H9 (cell line): Measurements from ENCODE around the gene LYSMD3. TPM values are rescaled to one million over a fixed set of nuclear protein-coding genes. Genes with fewer than 3 reads are reported as not detected.

Experiments used
- DNase-seq: peaks from one replicate; pipeline ENCODE4 v3.0.0-alpha.2; 2017
- H2AFZ ChIP-seq: one replicate; pipeline ENCODE4 v1.6.1; 2013; ENCODE audit warnings: mild to moderate bottlenecking, low read length, control low read depth, moderate library complexity
- H2AK5ac ChIP-seq: 2 replicates; pipeline ENCODE4 v1.6.1; 2013; ENCODE audit warnings: low read length, control low read depth, mixed read lengths; ENCODE audit not compliant: insufficient read length
- H2BK120ac ChIP-seq: one replicate; pipeline ENCODE4 v1.6.1; 2013; ENCODE audit warnings: low read depth, mild to moderate bottlenecking, low read length, control low read depth, inconsistent platforms; ENCODE audit not compliant: poor library complexity, severe bottlenecking
- H2BK12ac ChIP-seq: 2 replicates; pipeline ENCODE4 v1.6.1; 2013; ENCODE audit warnings: low read length, control low read depth, mixed read lengths, low read depth; ENCODE audit not compliant: insufficient read length
- H2BK15ac ChIP-seq: 2 replicates; pipeline ENCODE4 v1.6.1; 2013; ENCODE audit warnings: low read depth, low read length, control low read depth
- H2BK20ac ChIP-seq: one replicate; pipeline ENCODE4 v1.6.1; 2013; ENCODE audit warnings: low read depth, mild to moderate bottlenecking, low read length, control low read depth, inconsistent platforms; ENCODE audit not compliant: poor library complexity, severe bottlenecking
- H2BK5ac ChIP-seq: 2 replicates; pipeline ENCODE4 v1.6.1; 2013; ENCODE audit warnings: low read length, control low read depth, mixed read lengths; ENCODE audit not compliant: insufficient read length
- H3K14ac ChIP-seq: 2 replicates; pipeline ENCODE4 v1.6.1; 2013; ENCODE audit warnings: low read length, control low read depth; ENCODE audit not compliant: insufficient read depth
- H3K18ac ChIP-seq: 2 replicates; pipeline ENCODE4 v1.6.1; 2013; ENCODE audit warnings: low read depth, mild to moderate bottlenecking, mixed read lengths, low read length, control low read depth; ENCODE audit not compliant: insufficient read length
- H3K23ac ChIP-seq: 2 replicates; pipeline ENCODE4 v1.6.1; 2013; ENCODE audit warnings: low read length, control low read depth, mixed read lengths, low read depth; ENCODE audit not compliant: insufficient read length
- H3K23me2 ChIP-seq: 2 replicates; pipeline ENCODE4 v1.6.1; 2013; ENCODE audit warnings: low read depth, mild to moderate bottlenecking, mixed read lengths, low read length, control low read depth; ENCODE audit not compliant: insufficient read length, poor library complexity, severe bottlenecking
- H3K27ac ChIP-seq: 2 replicates; pipeline ENCODE4 v1.5.1; 2013; ENCODE audit warnings: low read length, control low read depth, mixed read lengths, low read depth; ENCODE audit not compliant: insufficient read length
- H3K27me3 ChIP-seq: 2 replicates; pipeline ENCODE4 v1.6.1; 2013; ENCODE audit warnings: low read length, control low read depth, inconsistent platforms; ENCODE audit not compliant: insufficient read depth
- H3K4ac ChIP-seq: 2 replicates; pipeline ENCODE4 v1.6.1; 2013; ENCODE audit warnings: low read depth, mild to moderate bottlenecking, control low read depth, inconsistent platforms, low read length, moderate library complexity
- H3K4me1 ChIP-seq: 2 replicates; pipeline ENCODE4 v1.6.1; 2013; ENCODE audit warnings: low read length, control low read depth, inconsistent platforms; ENCODE audit not compliant: insufficient read depth
- H3K4me2 ChIP-seq: 2 replicates; pipeline ENCODE4 v1.6.1; 2013; ENCODE audit warnings: low read length, control low read depth, mixed read lengths; ENCODE audit not compliant: insufficient read length, insufficient read depth
- H3K56ac ChIP-seq: 2 replicates; pipeline ENCODE4 v1.6.1; 2013; ENCODE audit warnings: low read depth, mild to moderate bottlenecking, mixed read lengths, low read length, control low read depth; ENCODE audit not compliant: insufficient read length
- H3K79me1 ChIP-seq: 2 replicates; pipeline ENCODE4 v1.6.1; 2013; ENCODE audit warnings: low read depth, mild to moderate bottlenecking, moderate library complexity, low read length, control low read depth, inconsistent platforms; ENCODE audit not compliant: insufficient read depth, poor library complexity, severe bottlenecking
- H3K79me2 ChIP-seq: 2 replicates; pipeline ENCODE4 v1.6.1; 2013; ENCODE audit warnings: low read length, control low read depth, inconsistent platforms; ENCODE audit not compliant: insufficient read depth
- H3K9ac ChIP-seq: 2 replicates; pipeline ENCODE4 v1.6.1; 2013; ENCODE audit warnings: low read length, control low read depth, mixed read lengths; ENCODE audit not compliant: insufficient read length; ENCODE audit errors: extremely low read depth
- H3K9me3 ChIP-seq: one replicate; pipeline ENCODE4 v1.6.1; 2013; ENCODE audit warnings: low read depth, low read length, inconsistent platforms; ENCODE audit not compliant: control insufficient read depth
- H3T11ph ChIP-seq: one replicate; pipeline ENCODE4 v1.6.1; 2013; ENCODE audit warnings: mild to moderate bottlenecking, low read length, control low read depth, inconsistent platforms
- H4K20me1 ChIP-seq: one replicate; pipeline ENCODE4 v1.6.1; 2013; ENCODE audit not compliant: control insufficient read depth, insufficient read length, insufficient read depth
- H4K5ac ChIP-seq: 2 replicates; pipeline ENCODE4 v1.6.1; 2013; ENCODE audit warnings: low read depth, mild to moderate bottlenecking, mixed read lengths, low read length, control low read depth; ENCODE audit not compliant: insufficient read length
- H4K8ac ChIP-seq: replicated peaks from 2 replicates; pipeline ENCODE4 v1.6.1; 2013; ENCODE audit warnings: low read length, control low read depth, mixed read lengths, low read depth; ENCODE audit not compliant: insufficient read length
- H4K91ac ChIP-seq: 2 replicates; pipeline ENCODE4 v1.6.1; 2013; ENCODE audit warnings: low read depth, mild to moderate bottlenecking, moderate library complexity, mixed read lengths, low read length, control low read depth; ENCODE audit not compliant: insufficient read length
- H3K27ac Mint-ChIP-seq, 3 experiments: 2 replicates in 2 of 3; 3 replicates in 1 of 3; pipeline ENCODE4 v1.8.0; 2020 to 2021; ENCODE audit warnings: mixed read lengths in 3 of 3, mild to moderate bottlenecking in 1 of 3, moderate library complexity in 1 of 3
- H3K27me3 Mint-ChIP-seq: 2 replicates; pipeline ENCODE4 v1.8.0; 2021; ENCODE audit warnings: low read depth, mild to moderate bottlenecking, moderate library complexity, mixed read lengths
- H3K36me3 Mint-ChIP-seq, 3 experiments: 2 replicates in 2 of 3; 3 replicates in 1 of 3; pipeline ENCODE4 v1.8.0; 2020 to 2021; ENCODE audit warnings: low read depth in 3 of 3, mixed read lengths in 3 of 3; ENCODE audit not compliant: insufficient read depth in 1 of 3
- H3K4me1 Mint-ChIP-seq, 2 experiments: 2 replicates each; pipeline ENCODE4 v1.8.0; 2020; ENCODE audit warnings: mixed read lengths in 2 of 2
- H3K4me3 Mint-ChIP-seq, 2 experiments: 2 replicates in 1 of 2; 3 replicates in 1 of 2; pipeline ENCODE4 v1.8.0; 2020 to 2021; ENCODE audit warnings: mild to moderate bottlenecking in 2 of 2, mixed read lengths in 2 of 2, moderate library complexity in 1 of 2
- H3K9me3 Mint-ChIP-seq, 2 experiments: 2 replicates in 1 of 2; 3 replicates in 1 of 2; pipeline ENCODE4 v1.8.0; 2020; ENCODE audit warnings: mild to moderate bottlenecking in 2 of 2, mixed read lengths in 2 of 2, moderate library complexity in 1 of 2
- WGBS: extraction: QIAGEN DNeasy Blood & Tissue Kit; methylation state at CpG from one replicate; pipeline ENCODE4 v1.1.7; 2013; ENCODE audit warnings: missing lambda C conversion rate, low lambda C conversion rate, mixed read lengths; ENCODE audit not compliant: insufficient read length; ENCODE audit errors: extremely low coverage; 5-methylcytosine and 5-hydroxymethylcytosine counted together
- total RNA-seq: library from RNA; stranded (reverse); gene quantifications from 2 replicates; pipeline ENCODE4 v1.2.1, GENCODE V29; 2021
- TF ChIP-seq, protein P1 (sequence below): fragments of 200-600 bp; sonication (generic); conservative IDR thresholded peaks from 3 replicates; pipeline ENCODE4 v1.8.0; 2021; ENCODE audit warnings: antibody characterized with exemption, mild to moderate bottlenecking

Gene LYSMD3
- total RNA-seq, 1 experiment from 2014 or later: 14.0 TPM

DNA sequence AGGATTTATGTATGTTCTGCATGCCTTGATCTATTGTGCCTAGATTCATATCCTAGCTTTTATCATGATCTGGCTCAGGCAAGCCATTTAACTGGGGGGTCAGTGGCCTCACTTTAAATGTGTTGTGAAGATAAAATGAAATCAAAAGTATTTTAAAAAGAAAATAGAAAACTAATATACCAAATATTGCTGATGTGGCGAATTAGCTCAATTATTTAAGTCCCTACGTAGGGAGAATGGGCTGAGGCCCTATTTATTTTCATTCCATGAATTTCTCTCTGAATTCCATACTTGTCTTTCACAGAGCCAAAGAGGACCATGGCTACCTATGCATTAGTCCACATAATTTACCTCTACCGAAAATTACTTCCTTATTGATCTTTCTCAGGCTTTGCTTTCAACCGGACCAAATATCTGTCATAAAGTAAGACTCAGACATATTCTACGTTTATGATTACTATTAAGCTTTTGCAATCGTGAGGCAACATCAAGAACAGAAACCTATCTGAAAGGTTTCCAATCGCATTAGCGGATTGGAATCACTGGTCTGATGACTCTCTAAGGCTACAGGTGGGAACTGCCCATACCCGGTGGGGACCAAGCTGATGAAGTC lies 56.5 kb downstream of the LYSMD3 start:
- Mint-ChIP-seq H3K4me3 (peak overlapping the region; percentile 93 to 98), H3K4me1 (peaks cover 36 to 44% of the 10 kb centered on the region in 2 experiments), H3K27ac (peak overlapping the region in 1 of 3 experiments; percentile 45; a peak in 1 of 7 replicates), H3K27me3 (no peaks in the 10 kb centered on the region; the same call in 1 of the 2 replicates), H3K9me3 (peaks cover 2 to 10% of the 10 kb centered on the region in 2 experiments; a peak in 2 of 5 replicates), H3K36me3 (peaks cover 11 to 28% (median 15%) of the 10 kb centered on the region in 3 experiments)
- Histone ChIP-seq H2BK12ac (no peak overlapping the region), H3K4ac (no peak overlapping the region), H2BK15ac (no peak overlapping the region), H4K5ac (no peak overlapping the region), H3K18ac (no peak overlapping the region), H2BK5ac (no peak overlapping the region), H4K8ac (no peak overlapping the region), H3K56ac (no peak overlapping the region), H3K4me2 (peak overlapping the region; percentile 69), H3K79me2 (peaks cover 1% of the 10 kb centered on the region; the same call in 1 of the 2 replicates), H3K9me3 (no peaks in the 10 kb centered on the region), H3K27me3 (no peaks in the 10 kb centered on the region), H3K27ac (no peak overlapping the region), H3K23ac (no peak overlapping the region), H4K91ac (no peak overlapping the region), H4K20me1 (no peaks in the 10 kb centered on the region), H3K4me1 (peaks cover 6% of the 10 kb centered on the region; the same call in 1 of the 2 replicates), H3K79me1 (no peaks in the 10 kb centered on the region), H3K23me2 (peaks cover 12% of the 10 kb centered on the region), H2AFZ (no peak overlapping the region), H2BK120ac (no peak overlapping the region), H2BK20ac (no peak overlapping the region), H3T11ph (no peak overlapping the region), H2AK5ac (no peak overlapping the region), H3K14ac (no peak overlapping the region), H3K9ac (peak overlapping the region; percentile 54)
- no peak for DNase-seq
- TF ChIP-seq, protein P1, sequence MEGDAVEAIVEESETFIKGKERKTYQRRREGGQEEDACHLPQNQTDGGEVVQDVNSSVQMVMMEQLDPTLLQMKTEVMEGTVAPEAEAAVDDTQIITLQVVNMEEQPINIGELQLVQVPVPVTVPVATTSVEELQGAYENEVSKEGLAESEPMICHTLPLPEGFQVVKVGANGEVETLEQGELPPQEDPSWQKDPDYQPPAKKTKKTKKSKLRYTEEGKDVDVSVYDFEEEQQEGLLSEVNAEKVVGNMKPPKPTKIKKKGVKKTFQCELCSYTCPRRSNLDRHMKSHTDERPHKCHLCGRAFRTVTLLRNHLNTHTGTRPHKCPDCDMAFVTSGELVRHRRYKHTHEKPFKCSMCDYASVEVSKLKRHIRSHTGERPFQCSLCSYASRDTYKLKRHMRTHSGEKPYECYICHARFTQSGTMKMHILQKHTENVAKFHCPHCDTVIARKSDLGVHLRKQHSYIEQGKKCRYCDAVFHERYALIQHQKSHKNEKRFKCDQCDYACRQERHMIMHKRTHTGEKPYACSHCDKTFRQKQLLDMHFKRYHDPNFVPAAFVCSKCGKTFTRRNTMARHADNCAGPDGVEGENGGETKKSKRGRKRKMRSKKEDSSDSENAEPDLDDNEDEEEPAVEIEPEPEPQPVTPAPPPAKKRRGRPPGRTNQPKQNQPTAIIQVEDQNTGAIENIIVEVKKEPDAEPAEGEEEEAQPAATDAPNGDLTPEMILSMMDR: no peak
- WGBS: no CpG with 5 or more reads among the region's 9 CpGs

Other genes with a start within 250 kb of the LYSMD3 start
- gene CETN3, start 119.8 kb downstream of the LYSMD3 start, total RNA-seq: 31.1 and 36.3 TPM in 2 replicates
- 4.7 and 4.9 TPM in 2 replicates for gene MBLAC2, start 54.8 kb downstream of the LYSMD3 start, total RNA-seq
- gene POLR3G, start 54.7 kb downstream of the LYSMD3 start, total RNA-seq: 73.6 and 75.4 TPM in 2 replicates
- gene ADGRV1, start 29.2 kb upstream of the LYSMD3 start, total RNA-seq: 55.4 and 64.8 TPM in 2 replicates